Loucy (cell line): ENCODE data around the gene PARD3B.

Source experiments
- H2AFZ ChIP-seq: fragments of 200-600 bp; sonication (generic); 2 replicates; pipeline ENCODE4 v1.6.0; 2016; ENCODE audit warnings: antibody characterized with exemption, mild to moderate bottlenecking, low read length, moderate library complexity
- H3F3A ChIP-seq: fragments of 200-600 bp; 2 replicates; pipeline ENCODE4 v1.6.0; 2016; ENCODE audit warnings: antibody characterized with exemption, low read depth, mild to moderate bottlenecking
- H3K27me3 ChIP-seq: fragments of 200-600 bp; sonication (generic); 2 replicates; pipeline ENCODE4 v1.6.1; 2014; ENCODE audit warnings: low read length, mild to moderate bottlenecking; ENCODE audit not compliant: insufficient read depth, poor library complexity, severe bottlenecking
- H3K36me3 ChIP-seq: fragments of 200-600 bp; sonication (generic); 2 replicates; pipeline ENCODE4 v1.6.1; 2016; ENCODE audit warnings: low read length; ENCODE audit not compliant: insufficient read depth
- H3K4me1 ChIP-seq: fragments of 200-600 bp; sonication (generic); 2 replicates; pipeline ENCODE4 v1.5.1; 2014; ENCODE audit warnings: low read length, mild to moderate bottlenecking; ENCODE audit not compliant: insufficient read depth, poor library complexity, severe bottlenecking
- H3K4me2 ChIP-seq: fragments of 200-600 bp; sonication (generic); 2 replicates; pipeline ENCODE4 v1.6.0; 2014; ENCODE audit warnings: antibody characterized with exemption, low read length, low read depth, mild to moderate bottlenecking; ENCODE audit not compliant: poor library complexity, severe bottlenecking
- H3K4me3 ChIP-seq: fragments of 200-600 bp; sonication (generic); 2 replicates; pipeline ENCODE4 v1.5.1; 2014; ENCODE audit warnings: low read length, mild to moderate bottlenecking, mixed read lengths; ENCODE audit not compliant: poor library complexity, severe bottlenecking
- H3K79me2 ChIP-seq: fragments of 200-600 bp; sonication (generic); 2 replicates; pipeline ENCODE4 v1.6.1; 2014; ENCODE audit warnings: low read length; ENCODE audit not compliant: insufficient read depth
- H3K9ac ChIP-seq: fragments of 200-600 bp; sonication (generic); 2 replicates; pipeline ENCODE4 v1.6.0; 2014; ENCODE audit warnings: mild to moderate bottlenecking, low read depth, low read length, moderate library complexity; ENCODE audit not compliant: poor library complexity, severe bottlenecking
- H3K9me2 ChIP-seq: fragments of 200-600 bp; sonication (generic); replicated peaks from 2 replicates; pipeline ENCODE4 v1.6.1; 2016; ENCODE audit warnings: low read depth, low read length, mixed read lengths
- H3K9me3 ChIP-seq: fragments of 200-600 bp; sonication (generic); 2 replicates; pipeline ENCODE4 v1.6.1; 2014; ENCODE audit warnings: mild to moderate bottlenecking, antibody characterized with exemption, low read length, low read depth; ENCODE audit not compliant: insufficient read depth
- H4K20me1 ChIP-seq: fragments of 200-600 bp; sonication (generic); 2 replicates; pipeline ENCODE4 v1.6.0; 2014; ENCODE audit warnings: antibody characterized with exemption, low read length, mild to moderate bottlenecking; ENCODE audit not compliant: insufficient read depth, poor library complexity, severe bottlenecking
- EZH2phosphoT487 ChIP-seq: fragments of 200-600 bp; IDR thresholded peaks from 2 replicates; pipeline ENCODE4 v1.6.1; 2018; ENCODE audit warnings: antibody characterized with exemption, mild to moderate bottlenecking, moderate library complexity, borderline replicate concordance
- TF ChIP-seq, protein P1 (sequence below): fragments of 200-600 bp; sonication (generic); conservative IDR thresholded peaks from 2 replicates; pipeline ENCODE4 v1.5.1; 2014; ENCODE audit warnings: mild to moderate bottlenecking, antibody characterized with exemption, low read length

Gene PARD3B

DNA sequence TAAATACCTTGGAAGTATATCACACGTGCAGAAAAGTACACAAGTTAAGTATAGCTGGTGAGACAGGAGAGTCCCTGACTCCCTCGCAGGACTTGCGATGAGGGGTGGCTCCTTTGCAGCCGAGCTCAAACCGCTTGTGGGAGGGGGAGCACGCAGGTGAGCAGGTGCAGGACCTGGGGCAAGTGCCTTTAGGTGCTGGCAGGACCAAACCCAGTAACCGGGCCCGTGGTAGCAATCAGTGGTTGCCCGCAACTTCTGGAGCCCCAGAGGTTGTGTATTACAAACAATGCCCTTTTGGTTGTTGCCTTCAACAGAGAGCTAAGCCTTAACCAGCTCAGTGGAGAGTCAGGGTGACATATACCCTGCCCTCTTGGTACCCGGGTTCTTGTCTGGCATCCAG lies 132.8 kb downstream of the PARD3B start:
- H3K27me3 ChIP-seq: no peaks in the 10 kb centered on the region
- H3K36me3 ChIP-seq: no peaks in the 10 kb centered on the region
- TF ChIP-seq, protein P1, sequence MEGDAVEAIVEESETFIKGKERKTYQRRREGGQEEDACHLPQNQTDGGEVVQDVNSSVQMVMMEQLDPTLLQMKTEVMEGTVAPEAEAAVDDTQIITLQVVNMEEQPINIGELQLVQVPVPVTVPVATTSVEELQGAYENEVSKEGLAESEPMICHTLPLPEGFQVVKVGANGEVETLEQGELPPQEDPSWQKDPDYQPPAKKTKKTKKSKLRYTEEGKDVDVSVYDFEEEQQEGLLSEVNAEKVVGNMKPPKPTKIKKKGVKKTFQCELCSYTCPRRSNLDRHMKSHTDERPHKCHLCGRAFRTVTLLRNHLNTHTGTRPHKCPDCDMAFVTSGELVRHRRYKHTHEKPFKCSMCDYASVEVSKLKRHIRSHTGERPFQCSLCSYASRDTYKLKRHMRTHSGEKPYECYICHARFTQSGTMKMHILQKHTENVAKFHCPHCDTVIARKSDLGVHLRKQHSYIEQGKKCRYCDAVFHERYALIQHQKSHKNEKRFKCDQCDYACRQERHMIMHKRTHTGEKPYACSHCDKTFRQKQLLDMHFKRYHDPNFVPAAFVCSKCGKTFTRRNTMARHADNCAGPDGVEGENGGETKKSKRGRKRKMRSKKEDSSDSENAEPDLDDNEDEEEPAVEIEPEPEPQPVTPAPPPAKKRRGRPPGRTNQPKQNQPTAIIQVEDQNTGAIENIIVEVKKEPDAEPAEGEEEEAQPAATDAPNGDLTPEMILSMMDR: no peak
- no peak for TF ChIP-seq EZH2phosphoT487
- no peaks in the 10 kb centered on the region for H3K4me1 ChIP-seq
- H3K79me2 ChIP-seq: no peaks in the 10 kb centered on the region
- H3K9me3 ChIP-seq: no peaks in the 10 kb centered on the region
- no peaks in the 10 kb centered on the region for H3K9me2 ChIP-seq
- no peak overlapping the region for H3K4me2 ChIP-seq
- H3K4me3 ChIP-seq: no peak overlapping the region
- H3F3A ChIP-seq: no peaks in the 10 kb centered on the region
- no peak overlapping the region for H3K9ac ChIP-seq
- H2AFZ ChIP-seq: no peak overlapping the region
- H4K20me1 ChIP-seq: no peaks in the 10 kb centered on the region

DNA sequence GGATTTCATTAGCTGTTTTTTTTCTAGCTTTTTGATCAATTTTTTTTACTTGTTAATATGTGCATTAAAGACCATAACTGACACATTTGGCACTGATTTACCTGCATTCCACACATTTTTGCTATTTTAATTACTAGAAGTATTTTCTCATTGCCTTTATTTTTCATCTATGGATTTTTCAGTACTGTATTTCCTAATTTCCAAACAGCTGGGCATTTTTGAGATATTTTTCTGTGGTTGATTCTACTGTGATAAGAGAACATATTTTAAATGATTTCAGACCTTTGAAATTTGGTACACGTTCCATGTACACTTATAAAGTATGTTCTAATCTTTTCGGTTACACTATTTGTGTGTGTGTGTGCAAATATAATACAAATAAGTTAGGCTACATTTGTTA lies 135.3 kb downstream of the PARD3B start:
- no peak overlapping the region for H3K9ac ChIP-seq
- TF ChIP-seq, protein P1: no peak
- TF ChIP-seq EZH2phosphoT487: no peak
- no peak overlapping the region for H3K4me2 ChIP-seq

DNA sequence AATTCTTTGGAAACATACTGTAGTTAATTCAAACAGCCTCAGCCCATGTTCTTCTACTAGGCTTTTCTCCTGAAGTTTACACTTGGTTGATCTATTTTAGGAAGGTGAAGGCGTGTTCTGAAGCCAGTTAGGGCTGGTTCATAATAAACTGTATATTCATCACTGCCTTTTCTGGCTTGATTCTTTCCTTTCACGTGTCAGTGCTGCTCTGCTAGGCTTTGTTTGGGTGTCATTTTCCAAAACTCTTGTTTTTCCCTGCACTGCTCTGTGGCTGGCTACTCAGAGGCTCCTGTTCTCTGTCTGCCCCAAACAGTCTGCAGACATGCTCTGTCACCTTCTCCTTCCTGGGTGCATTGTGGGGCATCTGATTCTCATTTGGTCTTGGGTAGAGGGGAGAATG lies 136.1 kb downstream of the PARD3B start:
- no peaks in the 10 kb centered on the region for H3K4me1 ChIP-seq
- H3K4me3 ChIP-seq: no peak overlapping the region
- H3K9me2 ChIP-seq: no peaks in the 10 kb centered on the region
- TF ChIP-seq, protein P1: no peak
- no peak for TF ChIP-seq EZH2phosphoT487
- H3K36me3 ChIP-seq: no peaks in the 10 kb centered on the region
- H3K27me3 ChIP-seq: no peaks in the 10 kb centered on the region
- no peaks in the 10 kb centered on the region for H3F3A ChIP-seq
- no peak overlapping the region for H2AFZ ChIP-seq
- no peaks in the 10 kb centered on the region for H3K79me2 ChIP-seq
- H4K20me1 ChIP-seq: no peaks in the 10 kb centered on the region
- H3K9ac ChIP-seq: no peak overlapping the region
- no peak overlapping the region for H3K4me2 ChIP-seq
- no peaks in the 10 kb centered on the region for H3K9me3 ChIP-seq

More for the DNA sequence above, 135.3 kb downstream of the PARD3B start:
- no peaks in the 10 kb centered on the region for H3K27me3 ChIP-seq
- H3K4me3 ChIP-seq: no peak overlapping the region
- H3K9me2 ChIP-seq: no peaks in the 10 kb centered on the region
- H3K36me3 ChIP-seq: no peaks in the 10 kb centered on the region
- no peaks in the 10 kb centered on the region for H3K4me1 ChIP-seq
- H3K9me3 ChIP-seq: no peaks in the 10 kb centered on the region
- H3K79me2 ChIP-seq: no peaks in the 10 kb centered on the region
- no peaks in the 10 kb centered on the region for H3F3A ChIP-seq
- H4K20me1 ChIP-seq: no peaks in the 10 kb centered on the region
- H2AFZ ChIP-seq: no peak overlapping the region
